ENCODE results near the gene C10orf53.

- TF ChIP-seq, protein P1, sequence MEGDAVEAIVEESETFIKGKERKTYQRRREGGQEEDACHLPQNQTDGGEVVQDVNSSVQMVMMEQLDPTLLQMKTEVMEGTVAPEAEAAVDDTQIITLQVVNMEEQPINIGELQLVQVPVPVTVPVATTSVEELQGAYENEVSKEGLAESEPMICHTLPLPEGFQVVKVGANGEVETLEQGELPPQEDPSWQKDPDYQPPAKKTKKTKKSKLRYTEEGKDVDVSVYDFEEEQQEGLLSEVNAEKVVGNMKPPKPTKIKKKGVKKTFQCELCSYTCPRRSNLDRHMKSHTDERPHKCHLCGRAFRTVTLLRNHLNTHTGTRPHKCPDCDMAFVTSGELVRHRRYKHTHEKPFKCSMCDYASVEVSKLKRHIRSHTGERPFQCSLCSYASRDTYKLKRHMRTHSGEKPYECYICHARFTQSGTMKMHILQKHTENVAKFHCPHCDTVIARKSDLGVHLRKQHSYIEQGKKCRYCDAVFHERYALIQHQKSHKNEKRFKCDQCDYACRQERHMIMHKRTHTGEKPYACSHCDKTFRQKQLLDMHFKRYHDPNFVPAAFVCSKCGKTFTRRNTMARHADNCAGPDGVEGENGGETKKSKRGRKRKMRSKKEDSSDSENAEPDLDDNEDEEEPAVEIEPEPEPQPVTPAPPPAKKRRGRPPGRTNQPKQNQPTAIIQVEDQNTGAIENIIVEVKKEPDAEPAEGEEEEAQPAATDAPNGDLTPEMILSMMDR (IDR thresholded peaks at IDR 0.05) = no peak
- TF ChIP-seq POLR2A (IDR thresholded peaks at IDR 0.05) (no peak), EP300 (IDR thresholded peaks at IDR 0.05) (no peak)
Observed at GRCh38 chr10:49679480-49679893, at the start of gene C10orf53.

Data from suprapubic skin (tissue), 3 donors.